Loucy (cell line): ENCODE results near the gene OSM.

Experiments used
- H2AFZ ChIP-seq: fragments of 200-600 bp; sonication (generic); 2 replicates; pipeline ENCODE4 v1.6.0; 2016; ENCODE audit warnings: antibody characterized with exemption, mild to moderate bottlenecking, low read length, moderate library complexity
- H3F3A ChIP-seq: fragments of 200-600 bp; 2 replicates; pipeline ENCODE4 v1.6.0; 2016; ENCODE audit warnings: antibody characterized with exemption, low read depth, mild to moderate bottlenecking
- H3K27me3 ChIP-seq: fragments of 200-600 bp; sonication (generic); 2 replicates; pipeline ENCODE4 v1.6.1; 2014; ENCODE audit warnings: low read length, mild to moderate bottlenecking; ENCODE audit not compliant: insufficient read depth, poor library complexity, severe bottlenecking
- H3K36me3 ChIP-seq: fragments of 200-600 bp; sonication (generic); 2 replicates; pipeline ENCODE4 v1.6.1; 2016; ENCODE audit warnings: low read length; ENCODE audit not compliant: insufficient read depth
- H3K4me1 ChIP-seq: fragments of 200-600 bp; sonication (generic); 2 replicates; pipeline ENCODE4 v1.5.1; 2014; ENCODE audit warnings: low read length, mild to moderate bottlenecking; ENCODE audit not compliant: insufficient read depth, poor library complexity, severe bottlenecking
- H3K4me2 ChIP-seq: fragments of 200-600 bp; sonication (generic); 2 replicates; pipeline ENCODE4 v1.6.0; 2014; ENCODE audit warnings: antibody characterized with exemption, low read length, low read depth, mild to moderate bottlenecking; ENCODE audit not compliant: poor library complexity, severe bottlenecking
- H3K4me3 ChIP-seq: fragments of 200-600 bp; sonication (generic); 2 replicates; pipeline ENCODE4 v1.5.1; 2014; ENCODE audit warnings: low read length, mild to moderate bottlenecking, mixed read lengths; ENCODE audit not compliant: poor library complexity, severe bottlenecking
- H3K79me2 ChIP-seq: fragments of 200-600 bp; sonication (generic); 2 replicates; pipeline ENCODE4 v1.6.1; 2014; ENCODE audit warnings: low read length; ENCODE audit not compliant: insufficient read depth
- H3K9ac ChIP-seq: fragments of 200-600 bp; sonication (generic); 2 replicates; pipeline ENCODE4 v1.6.0; 2014; ENCODE audit warnings: mild to moderate bottlenecking, low read depth, low read length, moderate library complexity; ENCODE audit not compliant: poor library complexity, severe bottlenecking
- H3K9me2 ChIP-seq: fragments of 200-600 bp; sonication (generic); replicated peaks from 2 replicates; pipeline ENCODE4 v1.6.1; 2016; ENCODE audit warnings: low read depth, low read length, mixed read lengths
- H3K9me3 ChIP-seq: fragments of 200-600 bp; sonication (generic); 2 replicates; pipeline ENCODE4 v1.6.1; 2014; ENCODE audit warnings: mild to moderate bottlenecking, antibody characterized with exemption, low read length, low read depth; ENCODE audit not compliant: insufficient read depth
- H4K20me1 ChIP-seq: fragments of 200-600 bp; sonication (generic); 2 replicates; pipeline ENCODE4 v1.6.0; 2014; ENCODE audit warnings: antibody characterized with exemption, low read length, mild to moderate bottlenecking; ENCODE audit not compliant: insufficient read depth, poor library complexity, severe bottlenecking
- CTCF ChIP-seq: fragments of 200-600 bp; sonication (generic); conservative IDR thresholded peaks from 2 replicates; pipeline ENCODE4 v1.5.1; 2014; ENCODE audit warnings: mild to moderate bottlenecking, antibody characterized with exemption, low read length
- EZH2phosphoT487 ChIP-seq: fragments of 200-600 bp; IDR thresholded peaks from 2 replicates; pipeline ENCODE4 v1.6.1; 2018; ENCODE audit warnings: antibody characterized with exemption, mild to moderate bottlenecking, moderate library complexity, borderline replicate concordance

Gene OSM

GRCh38 chr22:30263883-30264282 lies 2.8 kb downstream of the OSM start:
- no peaks in the 10 kb centered on the region for H3K9me3 ChIP-seq
- no peaks in the 10 kb centered on the region for H3K27me3 ChIP-seq
- peaks cover 30% of the 10 kb centered on the region for H3K79me2 ChIP-seq
- H3K9me2 ChIP-seq: no peaks in the 10 kb centered on the region
- no peak overlapping the region for H3K4me3 ChIP-seq
- no peaks in the 10 kb centered on the region for H3F3A ChIP-seq
- H2AFZ ChIP-seq: no peak overlapping the region
- H3K4me2 ChIP-seq: no peak overlapping the region
- H3K36me3 ChIP-seq: no peaks in the 10 kb centered on the region; the same call in 1 of the 2 replicates
- TF ChIP-seq EZH2phosphoT487 (no peak), CTCF (no peak)
- peaks cover 32% of the 10 kb centered on the region for H3K4me1 ChIP-seq
- H4K20me1 ChIP-seq: peaks cover 8% of the 10 kb centered on the region
- no peak overlapping the region for H3K9ac ChIP-seq

GRCh38 chr22:30262917-30263741 lies 3.5 kb downstream of the OSM start:
- peak overlapping the region; percentile 56 for H3K4me2 ChIP-seq
- no peaks in the 10 kb centered on the region for H3K27me3 ChIP-seq
- H3K9me2 ChIP-seq: no peaks in the 10 kb centered on the region
- peaks cover 22% of the 10 kb centered on the region for H3K79me2 ChIP-seq
- H2AFZ ChIP-seq: peak overlapping the region; percentile 72
- peak overlapping the region; percentile 52 for H3K9ac ChIP-seq
- no peaks in the 10 kb centered on the region for H3K9me3 ChIP-seq
- TF ChIP-seq CTCF: peak; percentile 93
- TF ChIP-seq EZH2phosphoT487: no peak
- no peaks in the 10 kb centered on the region for H3F3A ChIP-seq
- no peaks in the 10 kb centered on the region for H3K36me3 ChIP-seq
- peak overlapping the region; percentile 47 for H3K4me3 ChIP-seq
- H3K4me1 ChIP-seq: peaks cover 29% of the 10 kb centered on the region
- peaks cover 8% of the 10 kb centered on the region for H4K20me1 ChIP-seq

GRCh38 chr22:30262112-30262511 lies 4.5 kb downstream of the OSM start:
- Histone ChIP-seq H3K36me3 (no peaks in the 10 kb centered on the region), H3K9me3 (no peaks in the 10 kb centered on the region), H2AFZ (no peak overlapping the region), H3F3A (no peaks in the 10 kb centered on the region), H3K4me2 (no peak overlapping the region), H3K79me2 (peaks cover 13% of the 10 kb centered on the region), H4K20me1 (no peaks in the 10 kb centered on the region), H3K27me3 (no peaks in the 10 kb centered on the region), H3K9me2 (no peaks in the 10 kb centered on the region), H3K9ac (no peak overlapping the region), H3K4me1 (peaks cover 18% of the 10 kb centered on the region), H3K4me3 (no peak overlapping the region)
- TF ChIP-seq EZH2phosphoT487 (no peak), CTCF (no peak)
